ENCODE results near the gene RNF150.

GRCh38 chr4:140869446-140869845 lies 263.8 kb downstream of the RNF150 start:
- no peak for TF ChIP-seq CTCF (IDR thresholded peaks at IDR 0.05)
- TF ChIP-seq POLR2AphosphoS5 (IDR thresholded peaks at IDR 0.05; ENCODE audit: low read depth, low read length), result no peak
- no peak for TF ChIP-seq REST (IDR thresholded peaks at IDR 0.05; ENCODE audit: insufficient read depth in 1 of 2, low read depth in 2 of 2, low read length in 1 of 2)
- TF ChIP-seq SIN3A (IDR thresholded peaks at IDR 0.05; ENCODE audit: borderline replicate concordance, insufficient read depth, low read depth, low read length), result no peak
- no peak for TF ChIP-seq TCF7L2 (IDR thresholded peaks at IDR 0.05; ENCODE audit: low read depth, low read length)
